Measurements from ENCODE around the gene WBP1.

Gene WBP1

GRCh38 chr2:74458132-74458937 lies at the start of gene WBP1:
Gene WBP1 (plus strand): TSS chr2:74458438. CDS start chr2:74458603, 165 bp downstream.
- Histone ChIP-seq H3K9me3 (ENCODE audit: severe bottlenecking) (no peaks in the 10 kb centered on the region), H3K4me1 (ENCODE audit: insufficient read depth, poor library complexity, severe bottlenecking) (peaks cover 12% of the 10 kb centered on the region), H3K27me3 (ENCODE audit: insufficient read depth, poor library complexity, severe bottlenecking) (no peaks in the 10 kb centered on the region), H3K27ac (ENCODE audit: poor library complexity, severe bottlenecking) (peak within 1 kb of the TSS; percentile 85), H3K4me3 (ENCODE audit: severe bottlenecking) (peak within 1 kb of the TSS; percentile 60), H3K36me3 (ENCODE audit: low read depth) (peaks cover 24% of the 10 kb centered on the region)
- DNase-seq (ENCODE audit: low spot score): peak; percentile 100
- ATAC-seq (ENCODE audit: low read depth): peak; percentile 89
- no peak for TF ChIP-seq CTCF (IDR thresholded peaks at IDR 0.05; ENCODE audit: poor library complexity, severe bottlenecking)

- DNase-seq (ENCODE audit: low spot score): no peak
- Histone ChIP-seq H3K36me3 (ENCODE audit: low read depth) (no peaks in the 10 kb centered on the region), H3K4me3 (ENCODE audit: severe bottlenecking) (no peak overlapping the region), H3K27me3 (ENCODE audit: insufficient read depth, poor library complexity, severe bottlenecking) (no peaks in the 10 kb centered on the region), H3K9me3 (ENCODE audit: severe bottlenecking) (no peaks in the 10 kb centered on the region), H3K27ac (ENCODE audit: poor library complexity, severe bottlenecking) (no peak overlapping the region), H3K4me1 (ENCODE audit: insufficient read depth, poor library complexity, severe bottlenecking) (no peaks in the 10 kb centered on the region)
- TF ChIP-seq CTCF (IDR thresholded peaks at IDR 0.05; ENCODE audit: poor library complexity, severe bottlenecking): no peak
- ATAC-seq (ENCODE audit: low read depth): no peak; the same call in 2 of the 3 replicates
Observed at GRCh38 chr2:74413001-74413698, 45.1 kb upstream of the WBP1 start.

GRCh38 chr2:74414441-74414840 lies 43.8 kb upstream of the WBP1 start:
- TF ChIP-seq CTCF (IDR thresholded peaks at IDR 0.05; ENCODE audit: poor library complexity, severe bottlenecking): no peak
- H3K9me3 ChIP-seq (ENCODE audit: severe bottlenecking): no peaks in the 10 kb centered on the region
- H3K4me3 ChIP-seq (ENCODE audit: severe bottlenecking): no peak overlapping the region
- no peaks in the 10 kb centered on the region for H3K27me3 ChIP-seq (ENCODE audit: insufficient read depth, poor library complexity, severe bottlenecking)
- DNase-seq (ENCODE audit: low spot score) (no peak), ATAC-seq (ENCODE audit: low read depth) (no peak)
- no peaks in the 10 kb centered on the region for H3K36me3 ChIP-seq (ENCODE audit: low read depth)
- no peaks in the 10 kb centered on the region for H3K4me1 ChIP-seq (ENCODE audit: insufficient read depth, poor library complexity, severe bottlenecking)
- H3K27ac ChIP-seq (ENCODE audit: poor library complexity, severe bottlenecking): no peak overlapping the region

- H3K36me3 ChIP-seq (ENCODE audit: low read depth): no peaks in the 10 kb centered on the region
- no peak for DNase-seq (ENCODE audit: low spot score)
- no peaks in the 10 kb centered on the region for H3K9me3 ChIP-seq (ENCODE audit: severe bottlenecking)
- H3K27me3 ChIP-seq (ENCODE audit: insufficient read depth, poor library complexity, severe bottlenecking): no peaks in the 10 kb centered on the region
- no peak overlapping the region for H3K4me3 ChIP-seq (ENCODE audit: severe bottlenecking)
- TF ChIP-seq CTCF (IDR thresholded peaks at IDR 0.05; ENCODE audit: poor library complexity, severe bottlenecking): no peak
- no peak overlapping the region for H3K27ac ChIP-seq (ENCODE audit: poor library complexity, severe bottlenecking)
- no peaks in the 10 kb centered on the region for H3K4me1 ChIP-seq (ENCODE audit: insufficient read depth, poor library complexity, severe bottlenecking)
- ATAC-seq (ENCODE audit: low read depth): peak; percentile 24; the same call in 1 of the 3 replicates
Observed at GRCh38 chr2:74414881-74415761, 43.1 kb upstream of the WBP1 start.
